Measurements from ENCODE around the gene PC.

- TF ChIP-seq ZNF274 (IDR thresholded peaks at IDR 0.05; ENCODE audit: low read depth, low read length) (no peak), YY1 (IDR thresholded peaks at IDR 0.05; ENCODE audit: insufficient read depth, insufficient read length) (no peak), SUZ12 (IDR thresholded peaks at IDR 0.05; ENCODE audit: extremely low read depth, insufficient read depth, insufficient read length) (no peak)
Observed at GRCh38 chr11:66889960-66890359, 68.2 kb downstream of the PC start.
